ENCODE measurements around the gene MORF4L2.

DNA sequence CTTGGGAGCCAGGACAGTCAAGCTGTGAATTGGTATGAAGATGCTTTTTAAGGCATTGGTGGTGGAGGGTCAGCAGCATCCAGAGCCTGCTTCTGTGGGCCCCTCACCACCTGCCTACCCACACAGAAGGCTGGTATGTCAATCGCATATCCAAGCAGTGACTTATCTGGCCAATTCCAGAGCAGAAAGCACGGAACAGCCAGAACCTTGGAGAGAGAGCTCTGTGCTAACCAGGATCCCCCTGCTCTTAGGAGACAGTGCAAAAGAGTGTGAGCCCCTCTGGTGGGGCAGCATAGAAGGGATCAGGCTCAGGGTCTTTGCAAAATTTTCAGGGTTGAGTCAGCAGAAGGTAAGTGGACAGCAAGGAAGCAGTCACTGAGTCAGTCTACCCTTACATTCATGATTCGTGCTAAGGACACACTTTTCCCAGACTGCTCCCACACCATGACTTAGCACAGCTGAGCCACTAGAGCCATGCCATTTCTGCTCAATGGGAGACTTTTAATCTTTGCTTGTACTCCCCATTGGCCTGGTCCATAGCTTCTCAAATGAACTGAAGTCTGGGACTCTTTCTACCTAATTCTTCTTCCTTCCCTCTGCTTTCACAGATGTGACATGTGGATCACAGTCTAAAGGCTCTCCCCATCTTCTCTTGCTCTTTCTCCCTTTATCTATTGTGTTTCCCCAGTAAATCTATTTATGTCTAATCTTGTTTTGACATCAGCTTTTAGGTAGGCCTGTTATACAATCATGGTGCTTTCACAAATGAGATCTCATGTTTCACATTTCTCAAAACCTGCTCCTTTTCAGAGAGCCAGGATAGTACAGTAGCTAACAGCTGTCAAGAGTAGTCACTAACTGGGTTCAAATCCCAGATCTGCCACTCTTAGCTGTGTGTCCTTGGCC is 20.0 kb downstream of the MORF4L2 start:
- TF ChIP-seq, protein P1, sequence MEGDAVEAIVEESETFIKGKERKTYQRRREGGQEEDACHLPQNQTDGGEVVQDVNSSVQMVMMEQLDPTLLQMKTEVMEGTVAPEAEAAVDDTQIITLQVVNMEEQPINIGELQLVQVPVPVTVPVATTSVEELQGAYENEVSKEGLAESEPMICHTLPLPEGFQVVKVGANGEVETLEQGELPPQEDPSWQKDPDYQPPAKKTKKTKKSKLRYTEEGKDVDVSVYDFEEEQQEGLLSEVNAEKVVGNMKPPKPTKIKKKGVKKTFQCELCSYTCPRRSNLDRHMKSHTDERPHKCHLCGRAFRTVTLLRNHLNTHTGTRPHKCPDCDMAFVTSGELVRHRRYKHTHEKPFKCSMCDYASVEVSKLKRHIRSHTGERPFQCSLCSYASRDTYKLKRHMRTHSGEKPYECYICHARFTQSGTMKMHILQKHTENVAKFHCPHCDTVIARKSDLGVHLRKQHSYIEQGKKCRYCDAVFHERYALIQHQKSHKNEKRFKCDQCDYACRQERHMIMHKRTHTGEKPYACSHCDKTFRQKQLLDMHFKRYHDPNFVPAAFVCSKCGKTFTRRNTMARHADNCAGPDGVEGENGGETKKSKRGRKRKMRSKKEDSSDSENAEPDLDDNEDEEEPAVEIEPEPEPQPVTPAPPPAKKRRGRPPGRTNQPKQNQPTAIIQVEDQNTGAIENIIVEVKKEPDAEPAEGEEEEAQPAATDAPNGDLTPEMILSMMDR (IDR thresholded peaks at IDR 0.05): no peak
- TF ChIP-seq POLR2A (IDR thresholded peaks at IDR 0.05) (no peak), POLR2AphosphoS5 (IDR thresholded peaks at IDR 0.05) (no peak)
